ENCODE measurements around the gene GHITM.

Gene GHITM

GRCh38 chr10:84201244-84201606 is 61.9 kb downstream of the GHITM start:
- no peak for DNase-seq (ENCODE audit: low read depth)

GRCh38 chr10:84201682-84202081 is 62.4 kb downstream of the GHITM start:
- no peak for DNase-seq (ENCODE audit: low read depth)

DNA sequence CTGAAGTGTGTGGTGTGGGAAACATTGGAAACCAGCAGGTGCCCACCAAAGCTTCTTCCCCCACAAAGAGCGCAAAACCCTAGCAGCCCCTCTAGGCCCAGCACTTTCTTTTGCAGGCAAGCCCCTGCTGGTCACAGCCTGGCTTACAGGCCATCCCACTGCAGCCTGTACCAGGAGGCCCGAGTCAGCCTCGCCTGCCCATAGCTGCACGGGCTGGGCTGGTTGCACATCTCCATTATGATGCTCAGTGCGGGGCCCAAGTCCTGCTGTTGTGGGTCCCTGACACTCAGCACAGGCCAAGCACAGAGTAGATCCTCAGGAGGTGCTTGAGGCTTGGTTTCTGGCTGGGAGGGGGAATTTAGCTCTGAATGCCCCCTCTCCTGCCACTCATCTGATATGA is 63.0 kb downstream of the GHITM start:
- DNase-seq (ENCODE audit: low read depth), result no peak

All from fibroblast of gingiva (primary cell).